Psoas muscle (tissue), 8 donors: ENCODE measurements around the gene AKR1B15. TPM values are rescaled to one million over a fixed set of nuclear protein-coding genes. Genes with fewer than 3 reads are reported as not detected.
"Not testable (repeated sequence)": the region's sequence is repeated elsewhere in the genome, so short reads cannot be mapped to it uniquely, and the experiment has no call there.

Experiments
- ATAC-seq, 4 donors: fragments of 200-7000 bp; cut with Tn5 transposase; one replicate each; pipeline ENCODE4 v1.9.1; 2020; ENCODE audit warnings: moderate library complexity in 3 of 4, mild to moderate bottlenecking in 2 of 4
- DNase-seq, 2 donors: peaks; one replicate each; pipeline ENCODE4 v3.0.0-alpha.2; 2020
- H3K27ac ChIP-seq: fragments of 200-600 bp; one replicate; pipeline ENCODE4 v1.8.0; 2022
- H3K27me3 ChIP-seq, 3 donors: fragments of 200-600 bp in 1 of 3; one replicate each; pipeline versions ENCODE4 v1.6.1 to v1.8.0; 2013 to 2022; ENCODE audit warnings: low read length in 2 of 3, mild to moderate bottlenecking in 2 of 3, moderate library complexity in 1 of 3; ENCODE audit not compliant: insufficient read depth in 3 of 3
- H3K36me3 ChIP-seq, 2 donors: fragments of 200-600 bp in 1 of 2; one replicate each; pipeline versions ENCODE4 v1.6.1 to v1.8.0; 2013 to 2022; ENCODE audit warnings: low read depth in 1 of 2, mild to moderate bottlenecking in 1 of 2, moderate library complexity in 1 of 2; ENCODE audit not compliant: insufficient read depth in 1 of 2
- H3K4me1 ChIP-seq: fragments of 200-600 bp; one replicate; pipeline ENCODE4 v1.8.0; 2022
- H3K4me3 ChIP-seq: fragments of 200-600 bp; one replicate; pipeline ENCODE4 v1.8.0; 2022; ENCODE audit warnings: mild to moderate bottlenecking
- H3K9me3 ChIP-seq: fragments of 200-600 bp; one replicate; pipeline ENCODE4 v1.8.0; 2022
- WGBS, 3 donors: extraction: QIAGEN DNeasy Blood & Tissue Kit; methylation state at CpG; one replicate each; pipeline versions ENCODE4 v1.1.6 to v1.1.7; 2013; 5-methylcytosine and 5-hydroxymethylcytosine counted together
- intact Hi-C, 2 donors: fragments of 100-400 bp; cut with DNase I; formaldehyde crosslinking; loops; one replicate each; pipeline versions ENCODE4 v1.11.0 to v1.14.2; 2022
- polyA plus RNA-seq, 3 donors: library from polyadenylated mRNA; stranded (reverse); fragments of 200-250 nt; gene quantifications; one replicate each; pipeline ENCODE4 v1.2.3, GENCODE V29; 2013
- total RNA-seq, 4 donors: library from RNA; stranded (reverse); fragmentation: NEBNext Ultra II Directional in 2 of 4; extraction: Animal tissue kit (Norgen Biotek cat#: 25700) in 2 of 4; gene quantifications; one replicate each; pipeline versions ENCODE4 v1.2.1 to v1.2.4, GENCODE V29; 2021 to 2023
- TF ChIP-seq, protein P1 (sequence below): fragments of 200-600 bp; IDR thresholded peaks from one replicate; pipeline ENCODE4 v1.8.0; 2022; ENCODE audit warnings: antibody characterized with exemption
- donor health status: healthy with polysubstance abuse.
- donor health status: DM: no; HTN: no; CAD: no; lungs with moderate emphysema.
- donor health status: Bipolar disorder and iron deficiency.
- donor health status: healthy.
- donor health status: DM: yes; HTN: yes; CAD: no.
- donor health status: DM: no; HTN: no; CAD: no.
- donor health status: DM: no; HTN: no; CAD: no.
- donor health status: DM: yes; HTN: yes; CAD: no.

The AKR1B15 gene
- total and polyA plus RNA-seq, 7 donors: 6.5 to 49.9 (median 16.5) TPM

GRCh38 chr7:134553976-134554375 is 5.1 kb downstream of the AKR1B15 start:
- Histone ChIP-seq H3K4me3 (no peak overlapping the region), H3K27ac (no peak overlapping the region), H3K9me3 (no peaks in the 10 kb centered on the region), H3K27me3 (no peaks in the 10 kb centered on the region), H3K4me1 (peaks cover 10% of the 10 kb centered on the region), H3K36me3 (peaks cover 0 to 16% of the 10 kb centered on the region in 2 donors)
- intact Hi-C loops: loop anchor here (2.0 to 5.0 kb wide), 2 partner anchors 48 to 121 kb away; no protein-coding TSS in a partner anchor
- WGBS, 3 donors: 46 to 58% (median 49%) methylated on average over 4 of the region's 4 CpGs
- TF ChIP-seq, protein P1, sequence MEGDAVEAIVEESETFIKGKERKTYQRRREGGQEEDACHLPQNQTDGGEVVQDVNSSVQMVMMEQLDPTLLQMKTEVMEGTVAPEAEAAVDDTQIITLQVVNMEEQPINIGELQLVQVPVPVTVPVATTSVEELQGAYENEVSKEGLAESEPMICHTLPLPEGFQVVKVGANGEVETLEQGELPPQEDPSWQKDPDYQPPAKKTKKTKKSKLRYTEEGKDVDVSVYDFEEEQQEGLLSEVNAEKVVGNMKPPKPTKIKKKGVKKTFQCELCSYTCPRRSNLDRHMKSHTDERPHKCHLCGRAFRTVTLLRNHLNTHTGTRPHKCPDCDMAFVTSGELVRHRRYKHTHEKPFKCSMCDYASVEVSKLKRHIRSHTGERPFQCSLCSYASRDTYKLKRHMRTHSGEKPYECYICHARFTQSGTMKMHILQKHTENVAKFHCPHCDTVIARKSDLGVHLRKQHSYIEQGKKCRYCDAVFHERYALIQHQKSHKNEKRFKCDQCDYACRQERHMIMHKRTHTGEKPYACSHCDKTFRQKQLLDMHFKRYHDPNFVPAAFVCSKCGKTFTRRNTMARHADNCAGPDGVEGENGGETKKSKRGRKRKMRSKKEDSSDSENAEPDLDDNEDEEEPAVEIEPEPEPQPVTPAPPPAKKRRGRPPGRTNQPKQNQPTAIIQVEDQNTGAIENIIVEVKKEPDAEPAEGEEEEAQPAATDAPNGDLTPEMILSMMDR: peak; percentile 14
- no peak for DNase-seq
- ATAC-seq: no peak

- TF ChIP-seq, protein P1: no peak
- H3K36me3 ChIP-seq: peaks cover 0 to 16% of the 10 kb centered on the region in 2 donors
- no peak overlapping the region for H3K4me3 ChIP-seq
- H3K4me1 ChIP-seq: peaks cover 10% of the 10 kb centered on the region
- no peak for ATAC-seq
- no peak for DNase-seq
- no peaks in the 10 kb centered on the region for H3K9me3 ChIP-seq
- H3K27me3 ChIP-seq: no peaks in the 10 kb centered on the region
- intact Hi-C loops: loop anchor here (5.0 kb wide), 1 partner anchor 48 kb away; no protein-coding TSS in a partner anchor
- no peak overlapping the region for H3K27ac ChIP-seq
- 86 to 91% (median 89%) methylated on average over 7 of the region's 7 CpGs for whole genome bisulfite sequencing, 3 donors
These were observed 5.6 kb downstream of the AKR1B15 start for GRCh38 chr7:134554417-134554966.

DNA sequence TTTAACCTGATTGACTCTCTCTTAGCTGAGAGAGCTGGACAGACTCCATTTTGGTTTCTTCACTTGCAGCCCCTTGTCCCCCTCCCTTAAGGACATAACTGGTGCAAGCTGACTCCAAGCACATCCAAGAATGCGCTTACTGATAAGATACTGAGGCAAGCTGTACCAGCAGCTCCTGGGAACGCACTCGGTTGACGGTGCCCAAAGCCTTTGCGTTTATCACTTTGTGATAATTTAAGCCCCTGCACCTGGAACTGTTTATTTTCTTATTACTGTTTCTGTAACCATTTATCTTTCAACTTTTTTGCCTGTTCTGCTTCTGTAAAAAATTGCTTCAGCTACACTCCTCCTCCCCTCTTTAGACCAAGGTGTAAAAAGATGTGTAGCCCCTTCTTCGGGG is 8.5 kb downstream of the AKR1B15 start:
- Histone ChIP-seq H3K4me1 (peaks cover 2% of the 10 kb centered on the region), H3K36me3 (peaks cover 0 to 16% of the 10 kb centered on the region in 2 donors), H3K27ac (no peak overlapping the region), H3K27me3 (no peaks in the 10 kb centered on the region), H3K9me3 (no peaks in the 10 kb centered on the region), H3K4me3 (no peak overlapping the region)
- ATAC-seq (no peak), DNase-seq (no peak)
- TF ChIP-seq, protein P1: no peak
- WGBS, 3 donors: 57 to 63% (median 60%) methylated on average over 6 of the region's 6 CpGs
- intact Hi-C loops: no loop called here

DNA sequence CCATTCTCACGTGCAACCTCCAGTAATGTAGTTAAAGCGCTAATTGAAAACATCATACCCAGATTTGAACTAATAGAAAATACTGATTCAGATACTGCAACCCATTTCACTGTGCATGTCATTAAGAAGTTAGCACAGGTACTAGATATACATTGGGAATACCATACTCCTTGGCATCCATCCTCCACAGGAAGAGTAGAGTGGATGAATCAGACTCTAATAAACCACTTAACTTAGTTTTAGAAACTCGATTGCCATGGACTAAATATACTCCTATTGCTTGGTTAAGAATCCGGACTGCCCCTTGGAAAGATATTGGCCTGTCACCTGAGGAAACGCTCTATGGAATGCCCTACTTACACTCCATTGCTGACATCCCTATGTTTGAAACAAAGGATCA is 9.5 kb downstream of the AKR1B15 start:
- TF ChIP-seq, protein P1: no peak
- ATAC-seq: no peak
- Histone ChIP-seq H3K27me3 (no peaks in the 10 kb centered on the region), H3K9me3 (no peaks in the 10 kb centered on the region), H3K27ac (no peak overlapping the region), H3K36me3 (peaks cover 0 to 16% of the 10 kb centered on the region in 2 donors), H3K4me1 (peaks cover 2% of the 10 kb centered on the region), H3K4me3 (no peak overlapping the region)
- no peak for DNase-seq
- intact Hi-C loops: no loop called here
- 87 to 92% (median 92%) methylated on average over 5 of the region's 5 CpGs for WGBS, 3 donors

GRCh38 chr7:134561616-134562015 is 12.7 kb downstream of the AKR1B15 start:
- H3K27ac ChIP-seq, H3K4me1 ChIP-seq, H3K9me3 ChIP-seq, H3K36me3 ChIP-seq, intact Hi-C loops, H3K27me3 ChIP-seq, DNase-seq, H3K4me3 ChIP-seq: not testable (repeated sequence)
- peak in 3 of 4 donors; percentile 42 to 54 (median 43) for ATAC-seq
- WGBS, 3 donors: 65 to 70% (median 66%) methylated on average over 5 of the region's 5 CpGs
